GM12874 (cell line): ENCODE measurements around the gene EFCAB8.

ENCODE experiments used
- CTCF ChIP-seq: IDR thresholded peaks from 2 replicates; pipeline ENCODE4 v1.5.1; 2011; ENCODE audit warnings: low read depth, mild to moderate bottlenecking, control low read depth, low read length, moderate library complexity; ENCODE audit not compliant: insufficient read depth

Gene EFCAB8

GRCh38 chr20:32823078-32823477, 35.6 kb upstream of the EFCAB8 start:
- no peak for TF ChIP-seq CTCF

GRCh38 chr20:32823737-32824588, 34.8 kb upstream of the EFCAB8 start:
- no peak for TF ChIP-seq CTCF

GRCh38 chr20:32828029-32828680, 30.6 kb upstream of the EFCAB8 start:
- TF ChIP-seq CTCF = no peak

- TF ChIP-seq CTCF = no peak
Measured at GRCh38 chr20:32829311-32830005, 29.3 kb upstream of the EFCAB8 start.

GRCh38 chr20:32830437-32830836, 28.3 kb upstream of the EFCAB8 start:
- no peak for TF ChIP-seq CTCF

GRCh38 chr20:32831982-32832381, 26.7 kb upstream of the EFCAB8 start:
- no peak for TF ChIP-seq CTCF

- no peak for TF ChIP-seq CTCF
Measured at GRCh38 chr20:32832664-32833063, 26.1 kb upstream of the EFCAB8 start.
